GM19043 (cell line): ENCODE data around the gene SCN2B.

Source experiments
- ATAC-seq: cut with Tn5 transposase; IDR thresholded peaks from one replicate; pipeline ENCODE4 v1.9.1; 2021; ENCODE audit warnings: low read depth; ENCODE audit not compliant: unreplicated experiment

The SCN2B gene, protein sequence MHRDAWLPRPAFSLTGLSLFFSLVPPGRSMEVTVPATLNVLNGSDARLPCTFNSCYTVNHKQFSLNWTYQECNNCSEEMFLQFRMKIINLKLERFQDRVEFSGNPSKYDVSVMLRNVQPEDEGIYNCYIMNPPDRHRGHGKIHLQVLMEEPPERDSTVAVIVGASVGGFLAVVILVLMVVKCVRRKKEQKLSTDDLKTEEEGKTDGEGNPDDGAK

DNA sequence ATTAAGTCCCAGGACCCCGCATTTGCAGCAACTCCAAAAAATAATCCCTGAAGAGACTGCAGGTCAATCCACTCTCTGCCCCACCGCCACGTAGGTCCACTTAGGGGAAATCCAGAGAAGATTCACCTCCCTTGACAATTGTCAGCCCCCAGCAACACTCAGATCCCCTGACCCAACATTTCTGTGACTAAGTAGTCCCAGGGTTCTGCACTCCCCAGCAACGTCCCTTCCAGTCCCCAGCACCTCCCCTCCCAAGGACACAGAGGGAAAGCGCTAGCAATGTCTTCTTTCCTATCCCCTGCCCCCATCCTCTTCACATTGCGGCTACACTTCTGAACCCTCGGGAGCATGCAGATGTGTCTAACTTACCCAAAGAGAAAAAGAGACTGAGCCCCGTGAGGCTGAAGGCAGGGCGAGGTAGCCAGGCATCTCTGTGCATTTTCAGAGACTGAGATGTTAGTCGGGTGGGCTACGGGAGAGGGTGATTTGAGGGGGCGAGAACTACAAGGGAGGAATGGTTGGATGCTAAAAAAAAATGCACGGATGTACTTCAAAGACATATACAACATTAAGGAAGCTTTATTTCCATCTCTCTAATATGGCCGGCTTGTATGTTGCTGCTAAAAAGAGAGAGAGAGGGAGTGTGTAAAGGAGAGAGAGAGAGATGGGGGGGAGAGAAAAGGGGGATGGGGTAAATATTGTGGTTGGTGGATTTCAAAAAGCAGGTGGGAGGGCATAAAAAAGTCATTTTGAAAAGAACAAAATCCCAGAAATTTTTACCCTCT lies at the start of gene SCN2B:
TSS of gene SCN2B (minus strand) at position 647 of the 785 bp plus-strand sequence. CDS start at position 439, 208 bp downstream.
- no peak for ATAC-seq

DNA sequence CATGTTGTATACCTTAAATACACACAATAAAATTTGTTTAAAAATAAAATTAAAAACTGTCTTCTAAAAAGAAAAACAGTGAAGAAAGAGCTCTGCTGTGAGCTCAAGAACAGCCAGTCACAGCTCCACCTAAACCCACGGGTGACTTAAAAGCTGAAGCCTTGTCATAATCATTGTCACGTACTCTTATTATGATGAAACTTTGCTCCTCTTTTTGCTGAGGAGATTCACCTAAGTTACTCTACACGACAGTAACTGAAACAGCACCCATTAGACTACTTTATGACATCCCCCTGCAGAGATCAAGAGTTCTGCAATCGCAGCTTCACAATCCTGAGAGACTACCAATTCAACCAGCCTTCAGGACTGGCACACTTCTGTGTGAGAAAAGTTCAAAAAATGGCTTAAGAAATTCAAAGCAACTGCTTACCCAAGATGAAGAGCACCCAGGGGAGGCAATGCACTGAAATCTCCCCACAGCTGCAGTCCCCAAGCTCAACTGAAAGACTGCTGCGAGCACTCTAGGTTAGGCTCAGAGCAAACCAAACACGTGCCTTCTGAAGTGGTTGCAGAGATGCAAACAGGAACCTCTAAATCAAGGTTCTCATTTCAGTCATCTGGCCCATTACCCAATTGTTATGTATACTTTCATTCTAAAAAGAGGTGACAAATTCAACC lies 48.2 kb upstream of the SCN2B start, which contains the start of gene JAML:
TSS of gene JAML (minus strand) at position 501 of the 678 bp plus-strand sequence. CDS start 10,145 bp downstream, outside the sequence.
- peak; percentile 44 for ATAC-seq

GRCh38 chr11:118223992-118224391 lies 47.6 kb upstream of the SCN2B start:
- ATAC-seq, result no peak

GRCh38 chr11:118223570-118223969 lies 47.1 kb upstream of the SCN2B start:
- ATAC-seq, result no peak

- ATAC-seq, result no peak
Measured at GRCh38 chr11:118222437-118222836, 46.0 kb upstream of the SCN2B start.

- no peak for ATAC-seq
Measured at GRCh38 chr11:118221419-118221818, 45.0 kb upstream of the SCN2B start.

GRCh38 chr11:118219732-118220131 lies 43.3 kb upstream of the SCN2B start:
- ATAC-seq, result no peak

DNA sequence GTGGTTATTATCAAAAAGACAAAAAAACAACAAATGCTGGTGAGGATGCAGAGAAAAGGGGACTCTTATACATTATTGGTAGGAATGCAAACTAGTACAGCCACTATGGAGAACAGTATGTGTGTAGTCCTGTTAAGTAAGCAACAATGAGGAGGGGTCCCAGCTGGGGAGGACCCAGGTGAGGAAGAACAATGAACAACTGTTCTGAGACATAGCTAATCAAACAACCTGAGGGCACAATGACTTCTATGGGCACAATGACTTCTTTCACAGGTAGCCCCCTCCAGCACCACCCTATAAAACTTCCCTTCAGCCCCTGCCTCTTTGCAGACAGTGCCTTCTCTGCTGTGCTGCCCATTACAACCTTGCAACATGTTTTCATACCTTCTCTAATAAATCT lies 42.8 kb upstream of the SCN2B start:
- ATAC-seq, result no peak

DNA sequence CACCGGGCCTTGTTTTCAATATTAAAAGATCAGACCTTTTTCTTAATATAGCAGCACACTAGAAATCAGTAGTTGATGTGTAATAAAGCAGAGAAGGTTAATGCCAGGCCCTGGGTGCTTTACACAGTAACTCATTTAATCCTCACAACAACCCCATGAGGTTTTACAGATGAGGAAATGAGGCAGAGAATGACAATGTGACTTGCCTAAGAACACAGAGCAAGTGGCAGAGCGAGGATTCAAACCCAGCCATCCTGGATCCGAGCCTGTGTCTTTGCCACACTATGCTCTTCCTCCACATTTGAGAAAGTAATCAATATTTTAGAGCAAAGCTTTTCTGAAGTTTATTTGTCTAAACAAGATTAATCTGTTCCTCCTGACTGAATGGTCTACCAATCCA lies 41.1 kb upstream of the SCN2B start:
- ATAC-seq, result no peak

- no peak for ATAC-seq
Measured at GRCh38 chr11:118216621-118217481, 40.4 kb upstream of the SCN2B start.

- no peak for ATAC-seq
Measured at GRCh38 chr11:118215765-118216164, 39.3 kb upstream of the SCN2B start.

DNA sequence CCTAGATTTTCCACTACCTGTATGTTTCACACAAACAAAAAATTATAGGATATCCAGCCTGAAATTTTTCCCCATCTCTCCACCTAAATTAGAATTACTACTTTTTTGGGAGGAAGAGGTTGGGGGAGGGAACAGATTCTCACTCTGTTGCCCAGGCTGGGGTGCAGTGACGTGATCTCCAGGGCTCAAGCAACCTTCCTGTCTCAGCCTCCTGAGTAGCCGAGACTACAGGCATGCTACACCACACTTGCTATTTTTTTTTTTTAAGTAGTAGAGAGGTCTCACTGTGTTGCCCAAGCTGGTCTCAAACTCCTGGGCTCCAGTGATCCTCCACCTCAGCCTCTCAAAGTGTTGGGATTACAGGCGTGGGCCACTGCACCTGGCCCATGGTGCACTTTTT lies 38.8 kb upstream of the SCN2B start:
- ATAC-seq, result no peak

GRCh38 chr11:118214210-118214914 lies 37.9 kb upstream of the SCN2B start:
- no peak for ATAC-seq

GRCh38 chr11:118213781-118214180 lies 37.3 kb upstream of the SCN2B start:
- ATAC-seq, result no peak

GRCh38 chr11:118213201-118213600 lies 36.8 kb upstream of the SCN2B start:
- no peak for ATAC-seq

DNA sequence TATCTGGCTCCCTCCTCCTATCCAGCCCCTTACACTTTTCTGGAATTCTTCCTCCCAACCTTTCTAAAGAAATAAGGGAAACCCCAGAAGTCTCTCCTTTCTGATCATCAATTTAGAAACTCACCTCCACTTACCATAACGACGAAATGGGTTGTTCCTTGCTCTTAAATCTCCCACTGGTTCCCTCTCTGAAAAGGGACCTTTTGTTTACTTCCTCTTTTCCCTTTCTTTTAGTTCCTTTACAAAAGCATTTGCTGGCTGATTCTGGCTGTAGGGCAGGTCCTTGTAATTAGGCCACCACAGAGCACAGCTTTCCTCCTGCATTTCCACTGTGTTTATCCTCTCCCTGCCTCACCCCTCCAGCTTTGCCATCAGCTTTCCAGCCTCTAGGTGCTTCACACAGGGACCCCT lies 36.3 kb upstream of the SCN2B start:
- no peak for ATAC-seq

DNA sequence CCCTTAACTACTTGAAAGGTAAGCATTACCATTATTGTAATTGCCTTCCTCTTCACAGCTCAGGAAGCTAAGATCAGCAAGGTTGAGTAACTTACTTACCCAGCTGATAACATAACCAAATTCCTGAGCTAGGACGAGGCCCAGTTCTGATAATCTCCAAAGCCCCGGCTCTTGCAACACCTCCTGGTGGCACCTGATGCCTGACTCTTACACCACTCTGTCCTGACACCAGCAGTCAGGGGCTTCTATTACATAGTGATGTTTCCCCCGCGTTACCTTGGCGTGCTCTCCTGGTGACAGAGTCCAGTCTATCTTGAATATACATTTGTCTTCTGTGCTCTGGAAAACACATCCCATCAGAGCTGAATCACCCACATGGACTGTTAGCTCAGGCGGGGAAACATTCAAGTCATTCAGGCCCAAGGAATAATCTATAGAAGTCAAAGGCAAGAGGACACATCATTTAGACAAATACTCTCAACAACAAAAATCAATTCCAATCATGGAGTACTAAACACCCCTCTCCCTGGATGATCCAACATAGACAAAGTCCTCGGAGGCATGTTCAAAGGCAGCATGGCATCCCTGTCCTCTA lies 35.8 kb upstream of the SCN2B start:
- ATAC-seq, result no peak

DNA sequence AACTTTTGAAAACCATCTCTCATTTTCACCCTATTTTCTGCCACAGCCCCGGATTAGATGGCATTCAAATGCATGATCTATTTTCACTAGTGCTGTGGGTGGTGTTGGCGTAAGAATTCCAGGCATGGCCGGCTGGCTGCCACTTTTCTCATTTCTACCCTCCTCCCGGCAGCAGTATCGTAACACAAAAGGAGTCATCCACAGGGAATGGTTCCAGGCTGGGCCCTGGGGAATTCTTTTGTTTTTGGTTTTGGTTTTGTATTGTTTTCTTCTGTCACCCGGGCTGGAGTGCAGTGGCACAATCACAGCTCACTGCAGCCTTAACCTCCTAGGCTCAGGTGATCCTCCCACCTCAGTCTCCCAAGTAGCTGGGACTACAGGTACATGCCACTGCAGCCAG lies 34.6 kb upstream of the SCN2B start:
- ATAC-seq, result no peak

DNA sequence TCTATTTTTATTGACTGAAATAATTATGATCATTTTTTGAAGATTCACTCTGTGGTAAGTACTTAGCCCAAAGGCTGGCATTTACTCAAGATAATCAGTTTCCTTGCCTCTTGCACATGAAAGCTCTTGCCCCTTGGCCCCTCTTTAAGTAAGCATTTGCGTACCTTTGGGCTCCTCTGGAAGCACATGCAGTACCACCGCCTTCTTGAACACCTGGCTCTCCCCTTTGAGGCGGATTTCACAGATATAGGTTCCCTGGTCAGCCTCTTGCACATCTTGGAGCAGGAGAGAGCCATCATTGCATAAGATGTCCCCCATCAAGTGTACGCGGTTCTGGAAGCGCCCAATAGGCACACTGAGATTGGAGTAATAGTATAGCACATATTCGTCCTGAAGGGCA lies 33.9 kb upstream of the SCN2B start:
- no peak for ATAC-seq

- no peak for ATAC-seq
Measured at GRCh38 chr11:118209033-118209432, 32.6 kb upstream of the SCN2B start.
